Heart left ventricle (tissue), 16 donors: ENCODE measurements around the gene SHC3. TPM values are rescaled to one million over a fixed set of nuclear protein-coding genes. Genes with fewer than 3 reads are reported as not detected.

ENCODE experiments used
- ATAC-seq, 4 donors: fragments of 200-7000 bp; cut with Tn5 transposase; one replicate each; pipeline ENCODE4 v1.9.1; 2020 to 2022; ENCODE audit warnings: moderate library complexity in 4 of 4, mild to moderate bottlenecking in 3 of 4, moderate number of reproducible peaks in 1 of 4
- DNase-seq, 5 donors: peaks; one replicate each; pipeline ENCODE4 v3.0.0-alpha.2; 2020
- H3K27ac ChIP-seq, 12 donors: fragments of 200-600 bp; sonication (generic) in 4 of 12; one replicate each; pipeline versions ENCODE4 v1.5.0 to v1.8.0; 2016 to 2022; ENCODE audit warnings: mild to moderate bottlenecking in 2 of 12
- H3K27me3 ChIP-seq, 9 donors: fragments of 200-600 bp; sonication (generic) in 2 of 9; one replicate each; pipeline versions ENCODE4 v1.5.1 to v1.8.0; 2016 to 2022; ENCODE audit warnings: mild to moderate bottlenecking in 3 of 9
- H3K36me3 ChIP-seq, 9 donors: fragments of 200-600 bp; sonication (generic) in 2 of 9; one replicate each; pipeline versions ENCODE4 v1.5.0 to v1.8.0; 2018 to 2022; ENCODE audit warnings: mild to moderate bottlenecking in 2 of 9
- H3K4me1 ChIP-seq, 12 donors: fragments of 200-600 bp; sonication (generic) in 4 of 12; one replicate each; pipeline versions ENCODE4 v1.5.0 to v1.8.0; 2016 to 2022; ENCODE audit warnings: mild to moderate bottlenecking in 3 of 12
- H3K4me3 ChIP-seq, 12 donors: fragments of 200-600 bp; sonication (generic) in 4 of 12; one replicate each; pipeline versions ENCODE4 v1.5.0 to v1.8.0; 2017 to 2022; ENCODE audit warnings: mild to moderate bottlenecking in 9 of 12, moderate library complexity in 4 of 12
- H3K9me3 ChIP-seq, 12 donors: fragments of 200-600 bp; sonication (generic) in 4 of 12; one replicate each; pipeline versions ENCODE4 v1.5.0 to v1.8.0; 2016 to 2022; ENCODE audit warnings: mild to moderate bottlenecking in 1 of 12
- POLR2A ChIP-seq, 2 donors: fragments of 450-650 bp; IDR thresholded peaks; one replicate each; pipeline ENCODE4 v1.6.1; 2017; ENCODE audit warnings: antibody characterized with exemption in 2 of 2, mild to moderate bottlenecking in 2 of 2, moderate library complexity in 2 of 2
- WGBS, 4 donors: extraction: QIAGEN DNeasy Blood & Tissue Kit in 2 of 4; methylation state at CpG; one replicate each; pipeline versions ENCODE4 v1.1.5 to v1.1.7; 2013 to 2018; 5-methylcytosine and 5-hydroxymethylcytosine counted together
- intact Hi-C, 10 donors: fragments of 100-400 bp; cut with DNase I; formaldehyde crosslinking; loops; one replicate each; pipeline versions ENCODE4 v1.11.1 to v1.14.2; 2022
- polyA plus RNA-seq, 2 donors: library from polyadenylated mRNA; stranded (reverse); fragments of 200-250 nt; gene quantifications; one replicate each; pipeline ENCODE4 v1.2.3, GENCODE V29; 2013
- total RNA-seq, 9 donors: library from RNA; depleted of rRNA in 2 of 9; stranded (reverse); fragments of >200 nt in 2 of 9; fragmentation: NEBNext Ultra II Directional in 3 of 9; extraction: Animal tissue kit (Norgen Biotek cat#: 25700) in 3 of 9; gene quantifications; one replicate each; pipeline versions ENCODE4 v1.1.0 to v1.2.4, GENCODE V29; 2016 to 2023
- TF ChIP-seq, protein P1 (sequence below), 12 donors: fragments of 200-600 bp; sonication (generic) in 4 of 12; IDR thresholded peaks; one replicate each; pipeline versions ENCODE4 v1.5.0 to v1.8.0; 2018 to 2022; ENCODE audit warnings: antibody characterized with exemption in 12 of 12, mild to moderate bottlenecking in 5 of 12
- donor health status: ischemic (EF 13 %, LVEDD 7.1; RV severe dilation, severe dysfunction).
- donor health status: healthy with polysubstance abuse.
- donor health status: DM: no; HTN: yes; CAD: no.
- donor health status: DM: no; HTN: no; CAD: no.
- donor health status: ischemic (EF 25% LVEDD 6.9; RV normal size, moderate dysfunction).
- donor health status: ischemic (EF 25% LVEDD 5.7; RV mildly dilated, moderate dysfunction).
- donor health status: healthy.
- donor health status: DM: yes; HTN: yes; CAD: no.
- donor health status: ischemic (EF 35%, LVEDD 5.7; RV mildly dilated, moderate dysfunction).
- donor health status: nonischemic (EF 11% LVEDD 7.7; RV severe dilation, severe dysfunction).
- donor health status: DM: yes; HTN: yes; CAD: no.
- donor health status: PGD.
- donor health status: ischemic (EF 29% LVEDD 5.4; RV normal size, mild dysfunction).
- donor health status: nonischemic (EF 23%, LVEDD 6.1; RV moderate dilation, normal function).

Gene SHC3
- total and polyA plus RNA-seq, 11 donors = 0.20 to 4.3 (median 0.52) TPM

DNA sequence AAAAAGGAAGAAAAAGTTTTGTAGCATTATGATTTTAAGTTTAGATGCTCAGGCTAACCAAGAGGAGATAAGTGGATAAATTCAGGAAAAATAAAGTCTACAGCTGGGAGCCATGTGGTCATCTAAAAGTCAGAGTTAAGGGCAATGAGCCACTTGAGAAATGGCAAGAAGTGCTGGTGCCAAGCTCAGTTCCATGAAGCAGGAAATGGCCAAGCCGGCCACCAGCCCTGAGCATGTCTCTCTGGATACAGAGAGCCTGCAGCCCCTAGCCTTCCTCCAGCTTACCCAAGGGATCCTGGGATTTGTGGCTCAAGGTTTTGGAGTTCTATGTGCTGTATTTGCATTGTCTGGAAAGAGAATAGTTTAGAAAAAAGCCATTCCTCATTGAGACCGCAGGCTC, 199.6 kb downstream of the SHC3 start:
- TF ChIP-seq POLR2A (IDR thresholded peaks at IDR 0.05) = no peak
- TF ChIP-seq, protein P1, sequence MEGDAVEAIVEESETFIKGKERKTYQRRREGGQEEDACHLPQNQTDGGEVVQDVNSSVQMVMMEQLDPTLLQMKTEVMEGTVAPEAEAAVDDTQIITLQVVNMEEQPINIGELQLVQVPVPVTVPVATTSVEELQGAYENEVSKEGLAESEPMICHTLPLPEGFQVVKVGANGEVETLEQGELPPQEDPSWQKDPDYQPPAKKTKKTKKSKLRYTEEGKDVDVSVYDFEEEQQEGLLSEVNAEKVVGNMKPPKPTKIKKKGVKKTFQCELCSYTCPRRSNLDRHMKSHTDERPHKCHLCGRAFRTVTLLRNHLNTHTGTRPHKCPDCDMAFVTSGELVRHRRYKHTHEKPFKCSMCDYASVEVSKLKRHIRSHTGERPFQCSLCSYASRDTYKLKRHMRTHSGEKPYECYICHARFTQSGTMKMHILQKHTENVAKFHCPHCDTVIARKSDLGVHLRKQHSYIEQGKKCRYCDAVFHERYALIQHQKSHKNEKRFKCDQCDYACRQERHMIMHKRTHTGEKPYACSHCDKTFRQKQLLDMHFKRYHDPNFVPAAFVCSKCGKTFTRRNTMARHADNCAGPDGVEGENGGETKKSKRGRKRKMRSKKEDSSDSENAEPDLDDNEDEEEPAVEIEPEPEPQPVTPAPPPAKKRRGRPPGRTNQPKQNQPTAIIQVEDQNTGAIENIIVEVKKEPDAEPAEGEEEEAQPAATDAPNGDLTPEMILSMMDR (IDR thresholded peaks at IDR 0.05) = no peak
- intact Hi-C loops = loop anchor here in 1 of 10 donors (5.0 kb wide), 1 partner anchor 42 kb away; no protein-coding TSS in a partner anchor
- peak in 1 of 4 donors; percentile 33 for ATAC-seq
- Histone ChIP-seq H3K27me3 (peaks cover 0 to 4% (median 0%) of the 10 kb centered on the region in 9 donors), H3K27ac (no peak overlapping the region), H3K4me3 (no peak overlapping the region), H3K36me3 (no peaks in the 10 kb centered on the region), H3K4me1 (peaks cover 0 to 17% (median 1%) of the 10 kb centered on the region in 12 donors), H3K9me3 (peaks cover 0 to 20% (median 3%) of the 10 kb centered on the region in 12 donors)
- DNase-seq = peak in 2 of 5 donors; percentile 16 to 49
- WGBS, 4 donors = 48 to 81% (median 71%) methylated on average over 2 of the region's 2 CpGs

DNA sequence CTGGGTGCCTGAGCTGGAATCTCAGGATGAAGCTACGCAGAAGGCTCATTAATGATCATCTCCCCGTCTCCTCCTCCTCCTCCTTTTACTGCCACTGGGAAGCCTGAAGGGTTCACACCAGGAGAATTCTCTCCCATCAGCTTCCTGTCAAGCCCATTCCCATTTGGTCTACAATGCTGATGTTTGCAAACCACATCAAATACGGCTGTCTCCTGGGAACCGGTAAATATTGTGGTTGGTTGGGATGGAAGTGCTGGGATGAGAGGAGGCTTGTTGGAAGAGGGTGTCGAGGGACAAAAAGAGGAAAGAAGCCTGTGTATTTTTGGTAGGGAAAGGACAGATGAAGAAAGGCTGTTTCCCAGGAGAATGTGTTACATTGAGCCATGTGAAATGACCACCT, 200.6 kb downstream of the SHC3 start:
- intact Hi-C loops = loop anchor here in 1 of 10 donors (5.0 kb wide), 1 partner anchor 41 kb away; no protein-coding TSS in a partner anchor
- H3K9me3 ChIP-seq = peaks cover 0 to 20% (median 3%) of the 10 kb centered on the region in 12 donors
- ATAC-seq (peak in 3 of 4 donors; percentile 57 to 74 (median 62)), DNase-seq (peak in 1 of 5 donors; percentile 18)
- TF ChIP-seq, protein P1 (IDR thresholded peaks at IDR 0.05) = no peak
- TF ChIP-seq POLR2A (IDR thresholded peaks at IDR 0.05) = no peak
- peaks cover 0 to 17% (median 1%) of the 10 kb centered on the region in 12 donors for H3K4me1 ChIP-seq
- peaks cover 0 to 4% (median 0%) of the 10 kb centered on the region in 9 donors for H3K27me3 ChIP-seq
- H3K4me3 ChIP-seq = no peak overlapping the region
- 58 to 64% (median 64%) methylated on average over 5 of the region's 5 CpGs for WGBS, 4 donors
- H3K27ac ChIP-seq = no peak overlapping the region
- H3K36me3 ChIP-seq = no peaks in the 10 kb centered on the region

DNA sequence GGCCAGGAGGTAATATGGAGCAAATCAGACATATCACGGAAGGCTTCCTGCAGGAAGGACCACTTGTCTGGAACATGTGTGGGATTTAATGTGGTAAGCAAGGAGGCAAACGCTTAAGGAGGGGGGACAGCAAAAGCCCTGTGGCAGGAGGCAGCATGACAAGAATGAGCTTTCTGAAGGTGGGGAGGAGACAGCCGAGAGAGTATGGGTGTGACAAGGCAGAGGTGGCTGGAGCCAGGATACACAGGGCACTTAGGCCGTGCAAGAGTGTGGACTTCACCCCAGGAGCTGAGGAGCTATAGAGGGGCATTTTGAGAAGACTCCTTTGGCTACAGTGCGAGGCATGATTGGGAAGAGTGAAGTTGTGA, 201.7 kb downstream of the SHC3 start:
- peaks cover 0 to 4% (median 0%) of the 10 kb centered on the region in 9 donors for H3K27me3 ChIP-seq
- H3K27ac ChIP-seq = no peak overlapping the region
- peaks cover 0 to 17% (median 1%) of the 10 kb centered on the region in 12 donors for H3K4me1 ChIP-seq
- TF ChIP-seq POLR2A (IDR thresholded peaks at IDR 0.05) = no peak
- TF ChIP-seq, protein P1 (IDR thresholded peaks at IDR 0.05) = no peak
- ATAC-seq = no peak
- WGBS, 4 donors = 91 to 96% (median 94%) methylated on average over 5 of the region's 5 CpGs
- peaks cover 0 to 10% (median under 1%) of the 10 kb centered on the region in 12 donors for H3K9me3 ChIP-seq
- DNase-seq = no peak
- H3K4me3 ChIP-seq = no peak overlapping the region
- H3K36me3 ChIP-seq = no peaks in the 10 kb centered on the region
- intact Hi-C loops = loop anchor here in 1 of 10 donors (5.0 kb wide), 1 partner anchor 40 kb away; no protein-coding TSS in a partner anchor

DNA sequence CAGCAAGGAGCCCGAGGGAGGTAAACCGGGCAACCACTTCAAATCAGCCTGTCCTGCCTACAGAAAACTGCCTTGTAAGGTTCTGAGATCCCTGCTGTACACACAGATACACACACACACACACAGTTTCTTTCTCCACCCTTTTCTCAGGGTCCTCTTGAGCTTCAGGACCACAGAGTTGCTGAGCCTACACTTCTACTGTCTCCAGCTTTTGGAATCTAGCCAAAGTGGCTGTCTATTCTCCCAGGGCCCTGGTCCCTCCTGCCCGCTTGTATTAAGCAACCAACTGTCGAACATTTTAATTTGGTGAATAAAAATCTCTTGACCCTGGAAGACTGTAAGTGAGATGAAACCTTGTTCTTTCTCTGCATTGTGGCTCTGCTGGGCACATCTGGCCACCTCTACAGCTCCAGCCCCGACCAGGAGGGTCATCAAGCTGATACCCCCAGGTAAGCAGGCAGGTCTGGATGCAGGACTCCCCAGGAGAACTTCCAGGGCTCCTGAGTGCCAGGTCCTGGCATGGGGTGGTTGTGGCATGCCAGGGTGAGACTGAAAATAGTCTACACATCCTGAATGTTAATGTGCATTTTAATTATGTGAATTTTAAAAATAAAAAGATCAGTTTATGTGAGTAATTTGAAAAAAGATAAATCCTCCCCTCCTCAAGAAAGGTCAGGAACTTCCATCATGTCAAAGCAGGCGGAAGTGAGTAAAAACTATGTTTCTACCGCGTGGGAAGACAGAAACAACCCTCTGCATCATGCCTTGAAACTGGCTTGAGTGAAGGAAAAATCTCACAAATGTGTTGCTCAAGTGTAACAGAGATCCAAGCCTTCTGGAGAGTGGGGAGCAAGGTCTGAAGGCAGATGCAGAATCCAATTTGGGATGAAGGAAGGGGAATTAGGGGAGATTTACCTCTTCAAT, 202.4 kb downstream of the SHC3 start:
- Histone ChIP-seq H3K4me1 (peaks cover 0 to 17% (median 1%) of the 10 kb centered on the region in 12 donors), H3K9me3 (peaks cover 0 to 4% (median 0%) of the 10 kb centered on the region in 12 donors), H3K27ac (no peak overlapping the region), H3K27me3 (peaks cover 0 to 4% (median 0%) of the 10 kb centered on the region in 9 donors), H3K4me3 (no peak overlapping the region), H3K36me3 (no peaks in the 10 kb centered on the region)
- DNase-seq (peak in 1 of 5 donors; percentile 10), ATAC-seq (peak in 1 of 4 donors; percentile 15)
- WGBS, 4 donors = 78 to 84% (median 82%) methylated on average over 8 of the region's 8 CpGs
- intact Hi-C loops = loop anchor here in 1 of 10 donors (5.0 kb wide), 1 partner anchor 39 kb away; no protein-coding TSS in a partner anchor
- TF ChIP-seq POLR2A (IDR thresholded peaks at IDR 0.05) = no peak
- TF ChIP-seq, protein P1 (IDR thresholded peaks at IDR 0.05) = no peak
